HCT116 (cell line): ENCODE measurements around the gene KIF26A. TPM values are rescaled to one million over a fixed set of nuclear protein-coding genes. Genes with fewer than 3 reads are reported as not detected.

Experiments used
- ATAC-seq: fragments of 200-7000 bp; cut with Tn5 transposase; 2 replicates; pipeline ENCODE4 v1.9.1; 2020; ENCODE audit warnings: mild to moderate bottlenecking, moderate library complexity
- BruUV-seq: library from RNA; stranded (reverse); fragments of 400-500 nt; replicated peaks from 2 replicates; lab custom pipeline; 2021; lab: Mats Ljungman, UMichigan
- CTCF ChIA-PET: fragments of 300-600 bp; sonication (Branson Sonifier 250); formaldehyde crosslinking; loops from one replicate; lab custom pipeline; 2021; ENCODE audit warnings: antibody characterized with exemption; lab: Charles Lee
- POLR2A ChIA-PET: fragments of 300-600, 350-600 bp; sonication (Branson Sonifier 250); formaldehyde crosslinking; loops from one replicate; lab custom pipeline; 2021; ENCODE audit warnings: antibody characterized with exemption; lab: Charles Lee
- RAD21 ChIA-PET, 2 experiments: fragments of 300-600 bp; sonication (Branson Sonifier 250); formaldehyde crosslinking; loops; one replicate each; lab custom pipeline; 2023; ENCODE audit warnings: low total read pairs in 2 of 2; ENCODE audit not compliant: uncharacterized antibody in 2 of 2, unreplicated experiment in 2 of 2, low non-redundant PET in 1 of 2; lab: Charles Lee
- DNase-seq: peaks from one replicate; pipeline ENCODE4 v3.0.0-alpha.2; 2010; ENCODE audit warnings: low read depth, low spot score
- H2AFZ ChIP-seq: fragments of 200-600 bp; shearing (Covaris generic), sonication (generic); 2 replicates; pipeline ENCODE4 v1.6.1; 2017; ENCODE audit warnings: low read depth, mixed run types, mixed read lengths, antibody characterized with exemption, low read length; ENCODE audit not compliant: poor library complexity, severe bottlenecking
- H3K27ac ChIP-seq: 2 replicates; pipeline ENCODE4 v1.5.1; 2012; ENCODE audit warnings: low read depth, low read length
- H3K27me3 ChIP-seq: fragments of 200-600 bp; sonication (generic); 2 replicates; pipeline ENCODE4 v1.6.1; 2016; ENCODE audit warnings: mixed run types, low read length, mixed read lengths; ENCODE audit not compliant: insufficient read depth
- H3K36me3 ChIP-seq, 2 experiments: fragments of 200-500 bp in 1 of 2; fragments of 200-600 bp in 1 of 2; sonication (Bioruptor generic) in 1 of 2; sonication (generic) in 1 of 2; 2 replicates each; pipeline versions ENCODE4 v1.5.1 to v1.6.1; 2014 to 2016; ENCODE audit warnings: low read length in 2 of 2, inconsistent platforms in 1 of 2, mixed read lengths in 1 of 2, mixed run types in 1 of 2; ENCODE audit not compliant: insufficient read depth in 2 of 2, control insufficient read depth in 1 of 2
- H3K4me1 ChIP-seq, 2 experiments: fragments of 200-600 bp in 1 of 2; sonication (generic) in 1 of 2; 2 replicates each; pipeline versions ENCODE4 v1.5.1 to v1.6.1; 2012 to 2017; ENCODE audit warnings: low read length in 2 of 2, inconsistent platforms in 1 of 2, mild to moderate bottlenecking in 1 of 2, mixed read lengths in 1 of 2, mixed run types in 1 of 2, moderate library complexity in 1 of 2; ENCODE audit not compliant: insufficient read depth in 2 of 2, control insufficient read depth in 1 of 2
- H3K4me2 ChIP-seq: fragments of 200-600 bp; sonication (generic); 2 replicates; pipeline ENCODE4 v1.6.1; 2017; ENCODE audit warnings: mixed run types, low read length, mixed read lengths
- H3K4me3 ChIP-seq, 2 experiments: fragments of 200-600 bp in 1 of 2; sonication (generic) in 1 of 2; replicated peaks in 1 of 2; 2 replicates each; pipeline ENCODE4 v1.5.1; 2011 to 2016; ENCODE audit warnings: low read length in 2 of 2, control low read depth in 1 of 2, low read depth in 1 of 2, mild to moderate bottlenecking in 1 of 2, mixed read lengths in 1 of 2, mixed run types in 1 of 2
- H3K79me2 ChIP-seq: fragments of 200-600 bp; sonication (generic); 2 replicates; pipeline ENCODE4 v1.6.1; 2017; ENCODE audit warnings: mild to moderate bottlenecking, mixed run types, low read length, moderate library complexity, mixed read lengths; ENCODE audit not compliant: insufficient read depth
- H3K9ac ChIP-seq: fragments of 200-600 bp; sonication (generic); 2 replicates; pipeline ENCODE4 v1.6.1; 2016; ENCODE audit warnings: low read length, mixed read lengths
- H3K9me2 ChIP-seq: fragments of 200-600 bp; sonication (generic), shearing (Covaris generic); 2 replicates; pipeline ENCODE4 v1.6.1; 2017; ENCODE audit warnings: mixed run types, mild to moderate bottlenecking, moderate library complexity; ENCODE audit not compliant: insufficient read depth
- H3K9me3 ChIP-seq, 2 experiments: fragments of 200-500 bp in 1 of 2; fragments of 200-600 bp in 1 of 2; sonication (Bioruptor generic) in 1 of 2; sonication (generic) in 1 of 2; 2 replicates each; pipeline ENCODE4 v1.6.1; 2014 to 2017; ENCODE audit warnings: low read length in 2 of 2, mixed read lengths in 2 of 2, inconsistent platforms in 1 of 2, low read depth in 1 of 2, mild to moderate bottlenecking in 1 of 2, mixed run types in 1 of 2, moderate library complexity in 1 of 2; ENCODE audit not compliant: control insufficient read depth in 1 of 2, insufficient read depth in 1 of 2
- H4K20me1 ChIP-seq: fragments of 200-600 bp; sonication (generic), shearing (Covaris generic); 2 replicates; pipeline ENCODE4 v1.6.1; 2017; ENCODE audit warnings: mixed run types, mild to moderate bottlenecking, moderate library complexity; ENCODE audit not compliant: insufficient read depth
- CBX3 ChIP-seq: IDR thresholded peaks from 2 replicates; pipeline ENCODE4 v1.6.1; 2012; ENCODE audit warnings: low read depth
- RAD21 ChIP-seq: IDR thresholded peaks from 2 replicates; pipeline ENCODE4 v1.6.1; 2012; ENCODE audit warnings: low read depth, mild to moderate bottlenecking
- intact Hi-C: fragments of 100-400 bp; cut with micrococcal nuclease; formaldehyde crosslinking; loops from 2 replicates; pipeline ENCODE4 v1.10.0; 2022
- total RNA-seq: library from RNA; stranded (reverse); gene quantifications from one replicate; pipeline ENCODE4 v1.2.1, GENCODE V29; 2021; ENCODE audit not compliant: unreplicated experiment
- TF ChIP-seq, protein P1 (sequence below): IDR thresholded peaks from 2 replicates; pipeline ENCODE4 v1.6.1; 2011; ENCODE audit warnings: mild to moderate bottlenecking, low read length, moderate library complexity; ENCODE audit not compliant: insufficient replicate concordance; ENCODE audit errors: extremely low read depth

KIF26A gene
- total RNA-seq, 1 experiment from 2014 or later = 10.2 TPM

DNA sequence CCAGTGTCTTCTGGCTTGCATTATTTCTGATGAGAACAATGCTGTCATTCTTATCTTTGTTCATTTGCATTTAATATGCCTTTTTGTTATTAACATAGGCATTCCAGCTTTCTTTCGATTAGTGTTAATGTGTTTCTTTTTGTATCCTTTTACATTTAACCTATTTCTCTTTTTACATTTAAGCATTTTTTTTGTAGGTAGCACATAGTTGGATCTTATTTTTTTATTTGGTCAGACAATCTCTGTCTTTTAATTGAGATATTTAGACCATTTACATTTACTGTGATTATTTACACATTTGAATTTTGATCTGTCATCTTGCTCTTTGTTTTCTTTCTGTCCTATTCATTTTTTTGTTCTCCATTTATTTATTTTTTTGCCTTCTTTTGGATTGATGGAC, 14.5 kb upstream of the KIF26A start:
- no peaks in the 10 kb centered on the region for H3K9me2 ChIP-seq
- intact Hi-C loops = no loop called here
- no peak for ATAC-seq

GRCh38 chr14:104125011-104125410, 13.4 kb upstream of the KIF26A start:
- H3K27me3 ChIP-seq = no peaks in the 10 kb centered on the region
- intact Hi-C loops = no loop called here
- ChIA-PET CTCF (no interaction called here), POLR2A (no interaction called here), RAD21 (no interaction called here)
- no peak overlapping the region for H3K9ac ChIP-seq
- H3K4me3 ChIP-seq = no peak overlapping the region
- H4K20me1 ChIP-seq = no peaks in the 10 kb centered on the region
- BruUV-seq = no TSS peak
- no peaks in the 10 kb centered on the region for H3K9me2 ChIP-seq
- DNase-seq (no peak), ATAC-seq (no peak)
- H3K4me2 ChIP-seq = no peak overlapping the region
- H2AFZ ChIP-seq = no peak overlapping the region
- peaks cover 19 to 33% of the 10 kb centered on the region in 2 experiments for H3K9me3 ChIP-seq
- H3K36me3 ChIP-seq = no peaks in the 10 kb centered on the region
- no peaks in the 10 kb centered on the region for H3K79me2 ChIP-seq
- peaks cover 0 to 6% of the 10 kb centered on the region in 2 experiments; a peak in 3 of 4 replicates for H3K4me1 ChIP-seq
- no peak for TF ChIP-seq RAD21
- TF ChIP-seq CBX3 = peak; percentile 27; the same call in 1 of the 2 replicates
- TF ChIP-seq, protein P1, sequence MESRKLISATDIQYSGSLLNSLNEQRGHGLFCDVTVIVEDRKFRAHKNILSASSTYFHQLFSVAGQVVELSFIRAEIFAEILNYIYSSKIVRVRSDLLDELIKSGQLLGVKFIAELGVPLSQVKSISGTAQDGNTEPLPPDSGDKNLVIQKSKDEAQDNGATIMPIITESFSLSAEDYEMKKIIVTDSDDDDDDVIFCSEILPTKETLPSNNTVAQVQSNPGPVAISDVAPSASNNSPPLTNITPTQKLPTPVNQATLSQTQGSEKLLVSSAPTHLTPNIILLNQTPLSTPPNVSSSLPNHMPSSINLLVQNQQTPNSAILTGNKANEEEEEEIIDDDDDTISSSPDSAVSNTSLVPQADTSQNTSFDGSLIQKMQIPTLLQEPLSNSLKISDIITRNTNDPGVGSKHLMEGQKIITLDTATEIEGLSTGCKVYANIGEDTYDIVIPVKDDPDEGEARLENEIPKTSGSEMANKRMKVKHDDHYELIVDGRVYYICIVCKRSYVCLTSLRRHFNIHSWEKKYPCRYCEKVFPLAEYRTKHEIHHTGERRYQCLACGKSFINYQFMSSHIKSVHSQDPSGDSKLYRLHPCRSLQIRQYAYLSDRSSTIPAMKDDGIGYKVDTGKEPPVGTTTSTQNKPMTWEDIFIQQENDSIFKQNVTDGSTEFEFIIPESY = no peak
- H3K27ac ChIP-seq = no peak overlapping the region

More for the DNA sequence above, 14.5 kb upstream of the KIF26A start:
- H3K36me3 ChIP-seq = no peaks in the 10 kb centered on the region
- peaks cover 4 to 17% of the 10 kb centered on the region in 2 experiments; a peak in 3 of 4 replicates for H3K4me1 ChIP-seq
- H3K27me3 ChIP-seq = no peaks in the 10 kb centered on the region
- no peak overlapping the region for H3K27ac ChIP-seq
- DNase-seq = no peak
- BruUV-seq = no TSS peak
- no peak overlapping the region for H3K9ac ChIP-seq
- no peak overlapping the region for H2AFZ ChIP-seq
- H3K4me2 ChIP-seq = no peak overlapping the region
- H3K79me2 ChIP-seq = no peaks in the 10 kb centered on the region
- TF ChIP-seq, protein P1 = no peak
- TF ChIP-seq CBX3 = peak; percentile 39; the same call in 1 of the 2 replicates
- CTCF ChIA-PET = no interaction called here
- H4K20me1 ChIP-seq = no peaks in the 10 kb centered on the region
- H3K4me3 ChIP-seq = no peak overlapping the region
- H3K9me3 ChIP-seq = peaks cover 12 to 26% of the 10 kb centered on the region in 2 experiments
- POLR2A ChIA-PET = no interaction called here
- RAD21 ChIA-PET = no interaction called here
